ENCODE results near the gene CYB5D1. TPM values are rescaled to one million over a fixed set of nuclear protein-coding genes. Genes with fewer than 3 reads are reported as not detected.

Gene CYB5D1
- total and polyA plus RNA-seq, 3 experiments from 2014 or later = 3.1 to 17.6 (median 16.4) TPM

DNA sequence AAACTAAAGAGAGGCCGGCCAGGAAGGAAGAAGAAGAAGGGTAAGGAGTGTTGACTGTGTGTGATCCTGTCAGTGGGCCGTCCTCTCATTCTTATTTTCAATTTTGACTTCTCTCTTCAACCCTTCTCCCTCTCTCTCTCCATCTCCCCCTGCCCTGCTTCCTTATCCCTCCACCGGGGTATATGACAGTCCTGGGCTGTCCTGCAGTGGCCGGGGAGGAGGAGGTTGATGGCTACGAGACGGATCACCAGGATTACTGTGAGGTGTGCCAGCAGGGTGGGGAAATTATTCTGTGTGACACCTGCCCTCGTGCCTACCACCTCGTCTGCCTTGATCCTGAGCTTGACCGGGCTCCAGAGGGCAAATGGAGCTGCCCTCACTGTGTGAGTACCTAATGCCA, 36.4 kb downstream of the CYB5D1 start:
- ChIA-PET CTCF (no interaction called here), POLR2A (no interaction called here)
- H3K27me3 ChIP-seq (ENCODE audit: insufficient read depth, low read length, poor library complexity, severe bottlenecking) = no peaks in the 10 kb centered on the region
- peaks cover 83% of the 10 kb centered on the region for H3K36me3 ChIP-seq (ENCODE audit: insufficient read depth, low read length)
- Mint-ChIP-seq H3K4me3 (no peak overlapping the region), H3K9me3 (no peaks in the 10 kb centered on the region), H3K4me1 (peaks cover 15 to 18% (median 16%) of the 10 kb centered on the region in 3 donors), H3K27ac (peak overlapping the region in 3 of 8 donors; percentile 26 to 61 (median 36)), H3K27me3 (no peaks in the 10 kb centered on the region), H3K36me3 (peaks cover 21 to 91% (median 33%) of the 10 kb centered on the region in 3 donors)
- no peaks in the 10 kb centered on the region for H3K9me3 ChIP-seq (ENCODE audit: low read length)
- no peak overlapping the region for H3K27ac ChIP-seq (ENCODE audit: low read depth, low read length)
- DNase-seq = no peak
- no peak overlapping the region for H3K4me3 ChIP-seq (ENCODE audit: low read length)
- peaks cover 7% of the 10 kb centered on the region for H3K4me1 ChIP-seq (ENCODE audit: insufficient read depth, low read length)

DNA sequence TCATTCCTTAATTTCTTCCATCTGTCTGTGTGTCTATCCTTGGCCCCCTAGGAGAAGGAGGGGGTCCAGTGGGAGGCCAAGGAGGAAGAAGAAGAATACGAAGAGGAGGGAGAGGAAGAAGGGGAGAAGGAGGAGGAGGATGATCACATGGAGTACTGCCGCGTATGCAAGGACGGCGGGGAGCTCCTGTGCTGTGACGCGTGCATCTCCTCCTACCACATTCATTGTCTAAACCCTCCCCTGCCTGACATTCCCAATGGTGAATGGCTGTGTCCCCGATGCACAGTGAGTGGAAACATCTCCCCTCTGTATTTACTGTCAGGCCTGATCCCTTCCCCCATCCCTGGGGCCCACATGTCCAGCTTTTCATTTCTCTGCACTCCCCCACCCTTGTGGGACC, 37.1 kb downstream of the CYB5D1 start:
- Histone ChIP-seq H3K27me3 (ENCODE audit: insufficient read depth, low read length, poor library complexity, severe bottlenecking) (no peaks in the 10 kb centered on the region), H3K27ac (ENCODE audit: low read depth, low read length) (no peak overlapping the region), H3K4me3 (ENCODE audit: low read length) (no peak overlapping the region), H3K36me3 (ENCODE audit: insufficient read depth, low read length) (peaks cover 84% of the 10 kb centered on the region), H3K9me3 (ENCODE audit: low read length) (no peaks in the 10 kb centered on the region), H3K4me1 (ENCODE audit: insufficient read depth, low read length) (peaks cover under 1% of the 10 kb centered on the region)
- H3K9me3 Mint-ChIP-seq = no peaks in the 10 kb centered on the region
- H3K4me1 Mint-ChIP-seq = peaks cover 13 to 17% (median 15%) of the 10 kb centered on the region in 3 donors
- peaks cover 21 to 91% (median 39%) of the 10 kb centered on the region in 3 donors for H3K36me3 Mint-ChIP-seq
- ChIA-PET CTCF (no interaction called here), POLR2A (no interaction called here)
- peak overlapping the region in 5 of 8 donors; percentile 5 to 40 (median 26) for H3K27ac Mint-ChIP-seq
- DNase-seq = no peak
- H3K27me3 Mint-ChIP-seq = no peaks in the 10 kb centered on the region
- no peak overlapping the region for H3K4me3 Mint-ChIP-seq

DNA sequence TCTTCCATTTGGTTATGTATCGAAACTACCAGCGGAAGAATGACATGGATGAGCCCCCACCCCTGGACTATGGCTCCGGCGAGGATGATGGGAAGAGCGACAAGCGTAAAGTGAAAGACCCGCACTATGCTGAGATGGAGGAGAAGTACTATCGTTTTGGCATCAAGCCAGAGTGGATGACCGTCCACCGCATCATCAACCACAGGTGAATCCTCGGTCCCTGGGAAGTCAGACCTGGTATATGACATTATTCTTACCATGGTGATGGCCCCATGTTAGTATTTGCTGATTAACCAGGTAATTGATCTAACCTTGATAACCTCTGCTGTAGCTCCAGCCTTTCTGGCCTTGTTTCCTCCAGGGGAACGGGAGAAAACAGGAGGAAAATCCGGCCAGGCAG, 39.3 kb downstream of the CYB5D1 start:
- H3K27ac ChIP-seq (ENCODE audit: low read depth, low read length) = no peak overlapping the region
- H3K4me3 ChIP-seq (ENCODE audit: low read length) = no peak overlapping the region
- H3K36me3 ChIP-seq (ENCODE audit: insufficient read depth, low read length) = peaks cover 83% of the 10 kb centered on the region
- ChIA-PET CTCF (interaction anchor here (1.0 to 3.0 kb wide), 5 partner anchors 15 to 64 kb away, joined by 3 to 16 read pairs (median 5); partner anchors contain the start of gene RNF227), POLR2A (no interaction called here)
- DNase-seq = no peak
- no peaks in the 10 kb centered on the region for H3K4me1 ChIP-seq (ENCODE audit: insufficient read depth, low read length)
- Mint-ChIP-seq H3K9me3 (no peaks in the 10 kb centered on the region), H3K27me3 (no peaks in the 10 kb centered on the region), H3K36me3 (peaks cover 21 to 90% (median 46%) of the 10 kb centered on the region in 3 donors), H3K4me3 (no peak overlapping the region), H3K27ac (peak overlapping the region in 1 of 8 donors; percentile 12), H3K4me1 (peaks cover 5 to 6% (median 6%) of the 10 kb centered on the region in 3 donors)
- no peaks in the 10 kb centered on the region for H3K27me3 ChIP-seq (ENCODE audit: insufficient read depth, low read length, poor library complexity, severe bottlenecking)
- H3K9me3 ChIP-seq (ENCODE audit: low read length) = no peaks in the 10 kb centered on the region

DNA sequence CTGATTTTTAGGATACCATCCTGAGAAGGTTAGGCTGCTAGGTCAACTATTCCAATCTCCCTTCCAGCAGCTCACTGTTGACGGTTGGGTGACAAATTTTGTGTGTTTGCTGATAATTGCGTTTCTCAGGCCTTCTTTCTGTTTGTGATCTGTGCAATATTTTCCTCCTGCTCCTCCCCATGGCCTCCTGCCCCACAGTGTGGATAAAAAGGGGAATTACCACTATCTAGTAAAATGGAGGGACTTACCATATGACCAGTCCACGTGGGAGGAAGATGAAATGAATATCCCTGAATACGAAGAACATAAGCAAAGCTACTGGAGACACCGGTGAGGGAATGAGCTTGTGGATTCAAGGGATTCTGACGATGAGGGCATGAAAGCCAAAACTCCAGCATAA, 40.0 kb downstream of the CYB5D1 start:
- no peaks in the 10 kb centered on the region for H3K4me1 ChIP-seq (ENCODE audit: insufficient read depth, low read length)
- Mint-ChIP-seq H3K36me3 (peaks cover 21 to 92% (median 48%) of the 10 kb centered on the region in 3 donors), H3K9me3 (no peaks in the 10 kb centered on the region), H3K27ac (peak overlapping the region in 7 of 8 donors; percentile 12 to 70 (median 26)), H3K27me3 (no peaks in the 10 kb centered on the region), H3K4me1 (peaks cover 4 to 6% (median 5%) of the 10 kb centered on the region in 3 donors), H3K4me3 (no peak overlapping the region)
- no peak overlapping the region for H3K4me3 ChIP-seq (ENCODE audit: low read length)
- peaks cover 86% of the 10 kb centered on the region for H3K36me3 ChIP-seq (ENCODE audit: insufficient read depth, low read length)
- no peak for DNase-seq
- ChIA-PET CTCF (interaction anchor here (0.5 to 3.0 kb wide), 8 partner anchors 15 to 93 kb away, joined by 3 to 16 read pairs (median 5); partner anchors contain the start of gene RNF227), POLR2A (interaction anchor here (1.4 kb wide), 1 partner anchor 40 kb away, joined by 4 read pairs; the partner anchor contains the start of genes CYB5D1 and NAA38)
- H3K27ac ChIP-seq (ENCODE audit: low read depth, low read length) = no peak overlapping the region
- no peaks in the 10 kb centered on the region for H3K27me3 ChIP-seq (ENCODE audit: insufficient read depth, low read length, poor library complexity, severe bottlenecking)
- no peaks in the 10 kb centered on the region for H3K9me3 ChIP-seq (ENCODE audit: low read length)

DNA sequence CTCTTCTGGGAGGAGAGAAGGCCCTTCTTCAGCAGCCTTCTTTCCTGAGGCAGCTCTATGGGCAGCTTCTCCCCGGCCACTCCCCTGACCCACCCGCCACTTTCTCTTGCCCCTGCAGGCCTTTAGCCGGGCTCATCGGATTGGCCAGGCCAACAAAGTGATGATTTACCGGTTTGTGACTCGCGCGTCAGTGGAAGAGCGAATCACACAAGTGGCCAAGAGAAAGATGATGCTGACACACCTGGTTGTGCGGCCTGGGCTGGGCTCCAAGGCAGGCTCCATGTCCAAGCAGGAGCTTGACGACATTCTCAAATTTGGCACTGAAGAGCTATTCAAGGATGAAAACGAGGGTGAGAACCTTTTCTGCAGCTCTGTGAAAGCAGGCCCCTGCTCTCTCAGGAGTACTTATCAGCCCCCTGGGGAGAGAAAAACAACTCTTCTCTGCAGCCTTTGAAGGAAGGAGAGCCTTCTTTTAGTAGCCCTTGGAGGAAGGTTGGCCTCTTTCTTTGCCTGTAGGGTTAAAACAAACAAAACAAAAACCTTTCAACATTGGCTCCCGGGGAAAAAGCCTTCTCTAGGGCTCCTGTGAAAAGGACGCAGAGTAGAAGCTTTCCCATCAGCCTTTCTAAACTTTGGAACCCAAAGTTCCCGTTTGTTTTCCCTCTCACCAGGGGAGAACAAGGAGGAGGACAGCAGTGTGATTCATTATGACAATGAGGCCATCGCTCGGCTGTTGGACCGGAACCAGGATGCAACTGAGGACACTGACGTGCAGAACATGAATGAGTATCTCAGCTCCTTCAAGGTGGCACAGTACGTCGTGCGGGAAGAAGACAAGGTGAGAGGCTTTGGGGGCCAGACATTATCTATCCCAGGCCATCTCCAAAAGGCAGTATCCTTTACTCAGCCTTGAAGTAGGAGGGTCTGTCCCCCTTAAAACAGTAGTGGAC, 45.6 kb downstream of the CYB5D1 start:
- H3K4me3 Mint-ChIP-seq = no peak overlapping the region
- peak overlapping the region in 4 of 8 donors; percentile 7 to 75 (median 50) for H3K27ac Mint-ChIP-seq
- Histone ChIP-seq H3K27me3 (ENCODE audit: insufficient read depth, low read length, poor library complexity, severe bottlenecking) (no peaks in the 10 kb centered on the region), H3K27ac (ENCODE audit: low read depth, low read length) (no peak overlapping the region), H3K4me3 (ENCODE audit: low read length) (no peak overlapping the region), H3K9me3 (ENCODE audit: low read length) (no peaks in the 10 kb centered on the region), H3K36me3 (ENCODE audit: insufficient read depth, low read length) (peaks cover 93% of the 10 kb centered on the region), H3K4me1 (ENCODE audit: insufficient read depth, low read length) (no peaks in the 10 kb centered on the region)
- peaks cover 10 to 97% (median 46%) of the 10 kb centered on the region in 3 donors for H3K36me3 Mint-ChIP-seq
- CTCF ChIA-PET = interaction anchor here (1.2 kb wide), 1 partner anchor 10 kb away, joined by 4 read pairs; no protein-coding TSS in a partner anchor
- POLR2A ChIA-PET = no interaction called here
- H3K4me1 Mint-ChIP-seq = peaks cover 0 to 4% (median 3%) of the 10 kb centered on the region in 3 donors
- no peaks in the 10 kb centered on the region for H3K27me3 Mint-ChIP-seq
- no peak for DNase-seq
- no peaks in the 10 kb centered on the region for H3K9me3 Mint-ChIP-seq

DNA sequence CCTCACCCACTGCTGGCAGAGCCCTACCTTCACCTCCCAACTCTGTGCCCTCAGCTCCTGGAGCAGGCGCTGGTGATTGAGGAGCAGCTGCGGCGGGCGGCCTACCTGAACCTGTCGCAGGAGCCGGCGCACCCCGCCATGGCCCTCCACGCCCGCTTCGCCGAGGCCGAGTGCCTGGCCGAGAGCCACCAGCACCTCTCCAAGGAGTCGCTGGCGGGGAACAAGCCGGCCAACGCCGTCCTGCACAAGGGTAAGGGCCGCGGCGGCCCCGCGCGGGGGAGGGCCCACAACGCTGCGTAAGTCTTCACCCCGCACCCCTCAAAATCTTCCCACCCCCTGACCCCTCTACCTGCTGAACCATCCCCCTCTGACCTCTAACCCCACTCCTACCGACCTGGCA, 51.3 kb downstream of the CYB5D1 start:
- Histone ChIP-seq H3K4me1 (ENCODE audit: insufficient read depth, low read length) (peaks cover 10% of the 10 kb centered on the region), H3K9me3 (ENCODE audit: low read length) (no peaks in the 10 kb centered on the region), H3K27ac (ENCODE audit: low read depth, low read length) (no peak overlapping the region), H3K36me3 (ENCODE audit: insufficient read depth, low read length) (peaks cover 69% of the 10 kb centered on the region), H3K4me3 (ENCODE audit: low read length) (no peak overlapping the region), H3K27me3 (ENCODE audit: insufficient read depth, low read length, poor library complexity, severe bottlenecking) (no peaks in the 10 kb centered on the region)
- H3K4me1 Mint-ChIP-seq = peaks cover 6 to 13% (median 8%) of the 10 kb centered on the region in 3 donors
- no peak for DNase-seq
- H3K4me3 Mint-ChIP-seq = no peak overlapping the region
- no peak overlapping the region for H3K27ac Mint-ChIP-seq
- ChIA-PET POLR2A (no interaction called here), CTCF (interaction anchor here (10.3 kb wide), 1 partner anchor 80 kb away, joined by 180 read pairs; no protein-coding TSS in a partner anchor)
- H3K36me3 Mint-ChIP-seq = peaks cover 12 to 81% (median 21%) of the 10 kb centered on the region in 3 donors
- peaks cover 0 to 1% of the 10 kb centered on the region in 2 donors for H3K27me3 Mint-ChIP-seq
- H3K9me3 Mint-ChIP-seq = no peaks in the 10 kb centered on the region

DNA sequence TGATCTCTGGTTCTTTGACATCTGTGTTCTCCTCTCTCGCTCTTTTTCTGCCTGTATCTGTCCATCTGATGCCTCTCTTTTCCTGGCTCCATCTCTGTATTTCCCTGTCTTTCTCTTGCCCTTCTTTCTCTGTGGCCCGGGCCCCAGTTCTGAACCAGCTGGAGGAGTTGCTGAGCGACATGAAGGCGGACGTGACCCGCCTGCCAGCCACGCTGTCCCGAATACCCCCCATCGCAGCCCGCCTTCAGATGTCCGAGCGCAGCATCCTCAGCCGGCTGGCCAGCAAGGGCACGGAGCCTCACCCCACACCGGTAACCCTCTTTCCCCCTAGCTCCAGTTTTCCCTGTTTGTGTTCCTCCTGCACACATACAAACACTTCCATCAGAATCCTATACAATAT, 52.5 kb downstream of the CYB5D1 start:
- Histone ChIP-seq H3K9me3 (ENCODE audit: low read length) (no peaks in the 10 kb centered on the region), H3K36me3 (ENCODE audit: insufficient read depth, low read length) (peaks cover 57% of the 10 kb centered on the region), H3K27me3 (ENCODE audit: insufficient read depth, low read length, poor library complexity, severe bottlenecking) (no peaks in the 10 kb centered on the region), H3K4me1 (ENCODE audit: insufficient read depth, low read length) (peaks cover 18% of the 10 kb centered on the region), H3K27ac (ENCODE audit: low read depth, low read length) (no peak overlapping the region), H3K4me3 (ENCODE audit: low read length) (no peak overlapping the region)
- Mint-ChIP-seq H3K27ac (peak overlapping the region in 3 of 8 donors; percentile 1 to 64 (median 32)), H3K36me3 (peaks cover 5 to 69% (median 12%) of the 10 kb centered on the region in 3 donors), H3K4me3 (no peak overlapping the region), H3K4me1 (peaks cover 12 to 15% (median 15%) of the 10 kb centered on the region in 3 donors), H3K27me3 (peaks cover 0 to 1% of the 10 kb centered on the region in 2 donors), H3K9me3 (no peaks in the 10 kb centered on the region)
- CTCF ChIA-PET = interaction anchor here (10.3 kb wide), 1 partner anchor 79 kb away, joined by 180 read pairs; no protein-coding TSS in a partner anchor
- POLR2A ChIA-PET = interaction anchor here (0.5 kb wide), 1 partner anchor 46 kb away, joined by 5 read pairs; no protein-coding TSS in a partner anchor
- DNase-seq = no peak

All from CD8-positive, alpha-beta memory T cell (primary cell).